ENCODE data around the gene PVRIG.
A peak's percentile ranks its signal among the peaks of the same experiment; 100 is the strongest.
"Not testable (repeated sequence)": the region's sequence is repeated elsewhere in the genome, so short reads cannot be mapped to it uniquely, and the experiment has no call there.

PVRIG gene

DNA sequence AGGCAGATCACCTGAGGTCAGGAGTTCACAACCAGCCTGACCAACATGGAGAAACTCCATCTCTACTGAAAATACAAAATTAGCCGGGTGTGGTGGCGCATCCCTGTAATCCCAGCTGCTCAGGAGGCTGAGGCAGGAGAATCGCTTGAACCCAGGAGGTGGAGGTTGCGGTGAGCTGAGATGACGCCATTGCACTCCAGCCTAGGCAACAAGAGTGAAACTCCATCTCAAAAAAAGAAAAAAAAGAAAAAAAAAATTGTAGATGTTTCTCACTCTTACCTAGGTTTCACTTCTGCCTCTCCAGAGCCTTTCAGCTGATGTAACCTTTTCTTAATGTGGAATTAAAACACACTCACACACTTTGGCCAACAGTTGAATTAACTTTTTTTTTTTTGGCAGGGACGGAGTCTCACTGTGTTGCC, 23.8 kb upstream of the PVRIG start:
- DNase-seq, result not testable (repeated sequence)

DNA sequence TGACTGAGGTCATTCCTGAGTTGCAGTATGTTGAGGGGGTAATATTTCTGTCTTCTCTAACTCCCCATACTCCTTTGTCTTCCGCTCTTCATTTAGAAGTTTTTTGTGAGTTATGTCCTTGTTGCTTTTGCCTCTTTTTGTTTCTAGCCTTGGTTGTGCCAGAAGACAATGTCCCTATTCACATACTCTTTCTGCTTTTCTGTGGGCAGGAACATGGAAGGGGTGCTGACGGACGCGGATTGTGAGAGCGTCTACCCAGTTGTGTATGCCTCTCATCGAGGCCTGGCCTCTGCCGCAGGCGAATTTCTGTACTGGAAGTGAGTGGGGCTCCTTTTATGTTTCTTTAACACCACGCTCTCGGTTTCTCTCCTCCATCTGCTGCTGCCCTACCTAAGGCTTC, 21.5 kb upstream of the PVRIG start:
- DNase-seq, result no peak

DNA sequence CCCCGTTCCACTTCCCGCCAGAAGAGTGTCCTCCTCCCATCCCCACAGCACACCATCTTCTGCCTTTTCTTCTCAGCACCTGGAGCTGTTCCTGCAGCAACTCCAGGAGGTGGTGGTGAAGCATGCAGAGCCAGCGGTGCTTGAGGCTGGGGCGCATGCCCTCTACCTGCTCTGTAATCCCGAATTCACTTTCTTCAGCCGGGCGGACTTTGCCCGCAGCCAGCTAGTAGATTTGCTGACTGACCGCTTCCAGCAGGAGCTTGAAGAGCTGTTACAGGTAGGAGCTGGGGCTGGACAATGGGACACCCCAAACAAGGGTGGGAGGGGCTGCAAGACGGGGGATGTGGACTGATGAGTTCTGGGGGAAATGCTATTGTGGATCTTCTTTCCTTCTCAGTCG, 19.1 kb upstream of the PVRIG start:
- no peak for DNase-seq

DNA sequence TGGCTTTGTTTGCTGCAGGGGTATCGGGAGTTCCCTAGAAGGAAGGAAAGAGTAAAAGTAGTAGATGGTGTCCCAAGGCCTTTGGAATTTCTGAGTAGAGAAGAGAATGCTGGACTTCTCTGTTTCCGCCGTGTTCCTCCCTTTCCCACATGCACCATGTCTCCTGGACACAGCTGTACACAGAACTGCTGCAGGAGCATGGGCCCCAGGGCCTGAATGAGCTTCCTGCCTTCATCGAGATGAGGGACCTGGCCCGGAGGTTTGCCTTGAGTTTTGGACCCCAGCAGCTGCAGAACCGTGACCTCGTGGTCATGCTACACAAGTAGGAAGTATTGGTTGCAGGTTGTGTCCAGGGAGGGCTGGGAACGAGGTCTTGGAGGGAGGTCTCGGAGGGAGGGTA, 15.3 kb upstream of the PVRIG start:
- no peak for DNase-seq

DNA sequence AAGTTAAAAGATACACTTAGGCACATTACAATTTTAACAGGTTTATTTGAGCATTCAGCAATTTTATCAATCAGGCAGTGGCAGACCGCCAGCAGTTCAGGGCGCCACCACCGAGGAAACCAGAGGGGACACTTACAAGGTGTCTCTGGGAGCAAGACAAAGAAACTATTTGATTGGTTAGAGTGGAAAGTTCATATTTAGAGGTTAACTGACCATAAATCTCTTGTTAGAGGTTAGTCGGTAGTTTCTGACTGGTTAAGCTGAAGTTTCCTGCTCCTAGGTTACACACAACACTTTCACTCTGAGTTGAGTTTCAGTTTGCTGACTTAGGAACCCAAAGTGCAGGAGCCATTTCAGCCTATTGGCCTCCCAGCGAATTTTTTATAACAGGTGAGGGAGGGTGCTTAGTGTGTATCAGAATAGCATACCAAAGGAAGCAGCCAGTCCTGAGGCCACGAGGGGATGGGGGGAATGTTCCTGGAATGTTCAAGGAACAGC, 10.8 kb upstream of the PVRIG start:
- no peak for DNase-seq

DNA sequence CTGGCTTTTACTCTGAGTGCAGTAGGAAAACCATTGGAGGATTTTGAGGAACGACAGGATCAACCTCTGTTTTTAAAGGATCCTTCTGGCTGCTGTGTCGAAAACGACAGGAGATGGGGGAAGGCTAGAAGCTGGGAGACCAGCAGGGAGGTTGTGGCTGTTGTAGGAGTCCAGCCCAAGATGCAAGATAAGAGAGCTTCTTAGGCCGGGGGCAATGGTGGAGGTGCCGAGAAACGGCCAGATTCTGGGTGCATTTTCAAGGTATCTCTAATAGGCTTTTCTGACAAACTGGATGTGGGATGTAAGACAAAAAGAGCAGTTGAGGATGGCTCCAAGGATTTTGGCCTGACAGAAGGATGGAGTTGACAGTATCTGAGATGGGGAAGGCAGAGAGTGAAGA, 10.3 kb upstream of the PVRIG start:
- no peak for DNase-seq

DNA sequence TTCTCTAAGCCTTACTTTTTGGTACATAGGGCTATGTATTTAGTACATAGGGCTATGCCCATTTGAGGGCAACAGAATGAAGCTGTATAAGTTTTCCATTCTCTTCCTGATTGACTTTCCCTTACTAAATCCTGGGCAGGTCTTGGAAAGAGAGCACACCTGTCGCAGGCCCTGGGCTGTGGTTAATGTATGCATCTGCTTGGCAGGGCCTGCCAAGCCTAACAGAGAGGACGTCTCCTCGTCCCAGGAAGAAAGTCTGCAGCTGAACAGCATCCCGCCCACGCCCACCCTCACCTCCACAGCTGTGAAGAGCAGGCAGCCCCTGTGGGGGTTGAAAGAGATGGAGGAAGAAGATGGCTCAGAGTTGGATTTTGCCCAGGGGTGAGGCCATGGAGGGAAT, 8.9 kb upstream of the PVRIG start:
- no peak for DNase-seq

DNA sequence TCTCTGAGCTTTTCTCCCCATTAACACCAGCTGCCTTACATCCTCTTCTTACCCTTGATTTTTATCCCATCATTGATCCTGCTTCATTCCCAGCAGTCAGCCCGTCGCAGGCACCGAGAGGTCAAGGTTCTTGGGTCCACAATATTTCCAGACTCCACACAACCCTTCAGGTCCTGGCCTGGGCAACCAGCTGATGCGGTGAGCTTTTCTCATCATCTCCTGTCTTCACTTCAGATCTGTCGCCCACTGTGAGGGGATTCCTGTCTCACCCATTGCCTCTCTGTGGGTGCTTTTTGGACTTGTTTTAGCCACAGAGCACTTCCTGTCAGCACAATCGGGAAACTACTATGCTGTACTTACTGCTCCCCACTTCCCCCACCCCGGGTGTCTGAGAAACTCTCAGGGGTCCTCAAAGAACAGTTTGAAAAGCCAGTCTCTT, 8.4 kb upstream of the PVRIG start:
- DNase-seq, result no peak

DNA sequence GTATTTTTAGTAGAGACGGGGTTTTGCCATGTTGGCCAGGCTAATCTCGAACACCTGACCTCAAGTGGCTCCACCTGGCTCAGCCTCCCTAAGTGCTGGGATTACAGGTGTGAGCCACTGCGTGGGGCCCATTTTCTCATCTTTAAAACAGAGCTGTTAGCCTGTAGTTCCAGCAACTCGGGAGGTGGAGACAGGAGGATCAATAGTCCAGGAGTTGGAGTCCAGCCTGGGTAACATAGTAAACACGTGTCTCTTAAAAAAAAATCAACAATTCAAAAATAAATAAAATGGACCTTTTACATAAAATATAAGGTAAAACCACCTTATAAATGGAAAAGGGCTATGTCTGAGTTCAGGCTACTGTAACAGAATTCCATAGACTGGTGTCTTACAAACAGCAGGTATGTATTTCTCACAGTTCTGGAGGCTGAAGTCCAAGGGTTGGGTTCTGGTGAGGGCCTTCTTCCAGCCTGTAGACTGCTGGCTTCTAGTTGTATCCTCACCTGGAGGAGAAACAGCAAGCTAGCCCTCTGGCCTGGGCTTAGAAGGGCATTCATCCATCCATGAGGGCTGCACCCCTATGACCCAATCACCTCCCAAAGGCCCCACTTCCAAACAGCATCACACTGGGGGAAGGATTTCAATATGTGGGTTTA, 7.0 kb upstream of the PVRIG start:
- no peak for DNase-seq

DNA sequence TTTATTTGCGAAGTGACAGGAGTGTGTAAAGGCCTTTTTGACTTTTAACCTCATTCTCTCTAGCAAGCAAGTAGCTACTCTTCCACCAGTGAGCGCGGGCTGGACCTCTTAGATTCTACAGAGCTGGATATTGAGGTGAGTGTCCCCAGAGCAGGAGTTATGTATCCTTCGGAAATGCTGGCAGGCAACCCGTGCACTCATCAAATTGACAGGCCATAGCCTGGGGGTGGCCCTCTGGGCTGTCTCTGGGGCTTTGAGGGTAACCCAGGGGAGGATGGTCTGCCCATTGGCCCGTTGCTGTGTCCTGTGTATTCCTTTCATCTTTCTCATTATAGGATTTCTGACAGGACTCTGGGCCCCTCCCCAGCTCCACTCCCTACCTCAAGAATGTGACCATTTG, 6.1 kb upstream of the PVRIG start:
- no peak for DNase-seq

DNA sequence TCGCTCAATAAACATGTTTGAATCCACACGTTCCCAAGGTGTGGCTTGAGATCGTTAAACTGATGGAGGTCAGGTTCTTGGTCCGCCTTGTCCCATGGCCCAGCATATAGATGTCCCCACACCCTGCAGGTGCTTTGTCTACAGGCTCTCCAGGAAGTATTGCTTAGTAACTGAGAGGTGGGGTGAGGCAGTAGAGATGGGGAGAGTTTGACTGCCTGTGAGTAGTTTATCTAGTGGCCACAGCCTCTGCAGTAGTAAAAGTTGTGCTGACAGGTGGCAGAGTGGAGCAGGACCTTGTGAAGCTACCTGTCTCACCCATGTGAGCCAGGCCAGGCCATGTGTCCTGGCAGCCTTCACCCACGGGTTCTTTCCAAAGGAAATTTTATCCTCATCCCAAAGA, 5.4 kb upstream of the PVRIG start:
- DNase-seq, result not testable (repeated sequence)

DNA sequence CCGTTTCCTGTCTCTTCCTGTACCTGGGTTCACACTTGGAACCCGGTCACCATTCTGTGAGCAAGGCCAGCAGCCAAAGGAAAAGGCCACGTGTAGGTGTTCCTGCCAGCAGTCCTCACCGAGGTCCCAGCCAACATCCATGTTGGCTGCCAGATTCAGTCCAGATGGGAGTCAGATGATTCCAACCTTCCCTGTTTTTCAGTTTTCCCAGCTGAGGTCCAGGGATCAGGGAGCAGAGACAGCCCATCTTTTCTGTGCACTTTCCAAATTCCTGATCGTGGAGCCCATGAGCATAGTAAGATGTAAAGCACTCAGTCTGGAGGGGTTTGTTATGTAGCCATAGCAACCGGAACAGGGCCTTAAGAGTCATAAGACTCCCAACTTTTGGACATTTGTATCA, 3.9 kb upstream of the PVRIG start:
- no peak for DNase-seq

DNA sequence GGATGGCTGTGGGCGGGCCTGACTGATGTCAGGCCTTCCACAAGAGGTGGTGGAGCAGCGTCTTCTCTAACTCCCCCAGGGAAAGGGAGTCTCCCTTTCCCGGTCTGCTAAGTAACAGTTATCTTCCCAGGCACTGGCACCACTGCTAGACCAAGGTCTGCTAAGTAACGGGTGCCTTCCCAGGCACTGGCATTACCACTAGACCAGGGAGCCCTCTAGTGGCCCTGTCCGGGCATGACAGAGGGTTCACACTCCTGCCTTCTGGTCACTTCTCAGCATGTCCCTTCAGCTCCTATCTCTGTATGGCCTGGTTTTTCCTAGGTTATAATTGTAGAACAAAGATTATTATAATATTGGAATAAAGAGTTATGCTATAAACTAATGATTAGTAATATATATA, 1.8 kb upstream of the PVRIG start:
- DNase-seq, result peak; percentile 38

DNA sequence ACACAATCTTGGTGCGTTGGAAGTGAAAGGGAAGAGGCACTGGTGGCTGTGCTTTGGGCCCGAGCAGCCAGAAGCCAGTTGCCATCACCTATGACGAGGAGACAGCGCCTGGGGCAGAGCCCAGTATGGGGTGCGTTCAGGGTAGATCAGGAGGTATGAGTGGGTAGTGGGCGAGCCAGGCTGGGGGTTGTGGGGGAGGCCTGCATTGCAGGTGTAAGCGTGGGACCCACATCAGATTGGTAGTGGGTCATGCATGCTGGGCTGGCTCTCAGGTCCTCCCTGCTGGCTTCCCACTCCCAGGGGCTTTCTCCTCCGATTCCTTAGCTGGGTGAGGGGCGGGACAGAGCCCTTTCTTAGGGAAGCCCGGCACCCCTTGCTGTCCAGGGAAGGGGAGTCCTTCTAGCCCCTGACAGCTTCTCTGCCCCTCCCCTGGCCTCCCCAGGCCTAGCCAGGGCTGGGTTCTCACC, 445 bp upstream of the PVRIG start:
- no peak for DNase-seq

DNA sequence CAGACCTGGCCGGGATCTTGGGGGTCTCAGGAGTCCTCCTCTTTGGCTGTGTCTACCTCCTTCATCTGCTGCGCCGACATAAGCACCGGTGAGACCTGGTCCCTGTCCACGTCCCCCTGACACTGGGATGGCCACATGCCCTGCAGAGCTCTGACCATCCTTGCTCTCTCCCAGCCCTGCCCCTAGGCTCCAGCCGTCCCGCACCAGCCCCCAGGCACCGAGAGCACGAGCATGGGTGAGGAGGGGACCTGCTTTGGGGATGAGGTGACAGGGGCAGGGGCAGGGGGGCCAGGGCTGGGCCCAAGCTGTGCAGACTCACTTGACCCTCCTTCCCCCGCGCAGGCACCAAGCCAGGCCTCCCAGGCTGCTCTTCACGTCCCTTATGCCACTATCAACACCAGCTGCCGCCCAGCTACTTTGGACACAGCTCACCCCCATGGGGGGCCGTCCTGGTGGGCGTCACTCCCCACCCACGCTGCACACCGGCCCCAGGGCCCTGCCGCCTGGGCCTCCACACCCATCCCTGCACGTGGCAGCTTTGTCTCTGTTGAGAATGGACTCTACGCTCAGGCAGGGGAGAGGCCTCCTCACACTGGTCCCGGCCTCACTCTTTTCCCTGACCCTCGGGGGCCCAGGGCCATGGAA, 959 bp downstream of the PVRIG start:
- no peak for DNase-seq

DNA sequence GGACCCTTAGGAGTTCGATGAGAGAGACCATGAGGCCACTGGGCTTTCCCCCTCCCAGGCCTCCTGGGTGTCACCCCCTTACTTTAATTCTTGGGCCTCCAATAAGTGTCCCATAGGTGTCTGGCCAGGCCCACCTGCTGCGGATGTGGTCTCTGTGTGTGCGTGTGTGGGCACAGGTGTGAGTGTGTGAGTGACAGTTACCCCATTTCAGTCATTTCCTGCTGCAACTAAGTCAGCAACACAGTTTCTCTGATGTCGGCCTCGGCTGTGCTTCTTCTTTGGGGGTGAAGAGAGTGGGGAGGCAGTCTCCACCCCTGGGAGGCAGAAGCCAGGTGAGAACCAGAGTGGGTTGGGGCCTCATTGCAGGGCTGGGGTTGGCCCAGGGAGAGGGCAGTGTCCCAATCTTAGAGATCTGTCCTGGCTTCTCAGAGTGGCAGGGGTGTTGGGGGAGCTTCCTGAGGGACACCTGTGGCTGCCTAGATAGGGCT, 1.5 kb downstream of the PVRIG start:
- DNase-seq, result no peak

DNA sequence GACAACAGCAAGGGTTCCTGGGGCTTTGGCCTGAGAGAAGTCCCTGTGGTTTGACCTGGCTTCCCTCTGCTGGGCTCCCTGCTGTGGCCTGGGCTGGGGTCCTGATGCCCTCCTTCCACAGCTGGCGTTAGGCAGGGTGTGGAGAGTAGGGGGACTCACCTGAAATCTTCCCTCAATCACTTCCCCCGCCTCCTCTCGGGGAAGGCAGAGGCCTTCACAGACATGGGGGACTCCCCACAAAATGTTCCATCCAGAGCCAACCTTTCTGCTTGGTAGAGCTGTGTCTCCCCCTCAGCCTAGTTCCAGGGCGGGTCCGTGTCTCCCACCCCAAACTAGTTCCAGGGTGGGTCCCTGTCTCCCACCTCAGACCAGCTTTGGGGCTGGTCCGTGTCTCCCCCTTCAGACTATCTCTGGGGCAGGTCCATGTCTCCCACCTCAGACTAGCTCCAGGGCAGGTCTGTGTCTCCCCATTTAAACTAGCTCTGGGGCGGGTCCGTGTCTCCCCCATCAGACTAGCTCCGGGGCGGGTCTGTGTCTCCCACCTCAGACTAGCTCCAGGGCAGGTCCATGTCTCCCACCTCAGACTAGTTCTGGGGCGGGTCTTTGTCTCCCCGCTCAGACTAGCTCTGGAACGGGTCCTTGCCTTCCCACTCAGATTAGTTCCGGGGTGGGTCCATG, 2.2 kb downstream of the PVRIG start:
- no peak for DNase-seq

DNA sequence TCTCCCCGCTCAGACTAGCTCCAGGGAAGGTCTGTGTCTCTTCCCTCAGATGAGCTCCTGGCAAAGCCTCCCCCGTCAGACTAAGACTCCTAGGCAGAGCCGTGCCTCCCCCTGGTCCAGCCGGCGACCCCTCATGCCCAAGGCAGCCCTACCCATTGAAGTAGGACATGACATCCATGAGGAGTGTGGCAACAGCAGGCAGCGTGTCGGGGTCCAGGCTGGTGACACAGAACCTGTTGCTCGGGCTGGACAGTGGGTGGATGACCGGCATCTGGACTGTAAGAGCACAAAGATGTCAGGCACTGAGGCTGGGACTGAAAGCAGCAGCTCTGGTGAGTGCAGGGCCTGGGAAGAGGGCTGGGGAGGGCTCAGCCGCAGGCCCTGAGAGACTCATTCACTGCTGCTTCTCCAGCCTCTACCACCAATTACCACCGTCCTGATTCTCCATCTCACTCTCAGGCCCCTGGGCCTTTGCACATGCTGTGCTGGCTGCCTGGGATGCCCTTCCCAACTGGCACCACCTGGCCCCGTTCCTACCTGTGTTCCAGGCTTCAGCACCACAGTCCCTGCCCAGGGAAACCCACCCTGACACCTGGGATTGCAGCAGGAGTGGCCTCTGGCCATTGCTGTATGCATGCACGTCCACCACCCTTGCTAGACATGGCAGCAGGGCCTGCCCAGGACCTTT, 2.8 kb downstream of the PVRIG start:
- DNase-seq, result no peak

DNA sequence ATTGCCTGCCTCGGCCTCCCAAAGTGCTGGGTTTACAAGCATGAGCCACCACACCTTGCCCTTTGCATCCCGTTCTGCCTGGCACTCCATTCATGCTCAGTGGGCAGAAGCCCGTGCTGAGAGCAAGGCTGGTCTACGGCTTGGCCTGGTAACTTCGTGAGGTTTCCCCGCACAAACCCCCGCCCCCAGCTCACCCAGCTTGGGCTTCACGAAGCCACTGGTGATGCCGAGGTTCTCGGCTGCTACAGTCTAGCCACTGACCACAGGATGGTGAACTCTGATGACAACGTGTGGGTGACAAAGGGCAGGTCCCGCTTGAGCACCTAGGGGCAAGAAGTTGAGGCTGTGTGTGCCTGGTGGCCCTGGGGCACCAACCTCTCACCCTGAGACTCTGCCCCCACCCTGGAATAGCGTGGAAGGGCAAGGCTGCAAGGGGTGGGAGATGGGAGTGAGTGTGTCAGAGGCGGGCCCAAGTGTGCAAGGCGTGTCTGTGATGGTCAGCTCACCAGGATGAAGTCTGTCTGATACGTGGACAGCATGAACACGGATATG, 3.7 kb downstream of the PVRIG start:
- DNase-seq, result not testable (repeated sequence)

DNA sequence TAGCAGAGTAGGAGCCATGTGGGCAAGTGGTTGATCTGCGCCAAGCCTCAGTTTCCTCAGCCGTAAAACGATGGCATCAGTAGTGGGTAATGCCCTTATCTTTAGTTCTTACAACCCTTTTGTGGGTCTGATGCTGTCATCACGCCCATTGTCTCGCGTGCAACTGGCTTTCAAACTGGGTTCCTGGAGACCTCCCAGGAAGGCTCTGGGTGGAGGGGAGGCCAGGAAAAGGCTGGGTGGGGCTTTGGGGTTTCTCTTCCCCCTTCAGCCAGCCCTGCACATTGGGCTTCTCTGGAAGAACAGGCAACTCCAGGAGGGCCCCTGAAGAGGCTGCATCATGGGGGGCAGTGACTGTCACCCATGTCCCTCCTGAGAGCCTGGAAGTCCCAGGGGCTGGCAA, 5.1 kb downstream of the PVRIG start:
- not testable (repeated sequence) for DNase-seq

DNA sequence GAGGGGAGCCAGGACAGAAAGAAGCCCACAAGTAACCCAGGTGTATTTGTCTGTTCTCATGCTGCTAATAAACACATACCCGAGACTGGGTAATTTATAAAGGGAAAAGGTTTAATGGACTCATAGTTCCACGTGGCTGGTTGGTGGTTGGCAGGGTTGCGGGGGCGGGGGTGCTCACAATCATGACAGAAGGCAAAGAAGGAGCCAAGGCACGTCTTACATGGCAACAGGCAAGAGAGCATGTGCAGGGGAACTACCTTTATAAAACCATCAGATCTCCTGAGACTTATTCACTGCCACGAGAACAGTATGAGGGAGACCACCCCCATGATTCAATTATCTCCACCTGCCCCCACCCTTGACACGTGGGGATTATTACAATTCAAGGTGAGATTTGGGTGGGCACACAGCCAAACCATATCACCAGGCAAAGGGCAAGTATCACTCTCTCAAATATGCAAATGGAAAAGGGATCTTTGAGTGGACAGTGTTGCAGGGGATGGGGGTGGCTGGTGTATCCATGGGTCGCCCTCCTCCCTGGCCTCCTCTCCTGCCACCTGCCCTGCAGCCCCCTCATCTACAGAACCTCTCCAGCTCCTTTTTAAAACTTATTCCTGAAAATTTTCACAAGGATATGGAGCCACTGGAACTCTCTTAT, 15.0 kb downstream of the PVRIG start:
- DNase-seq, result not testable (repeated sequence)

DNA sequence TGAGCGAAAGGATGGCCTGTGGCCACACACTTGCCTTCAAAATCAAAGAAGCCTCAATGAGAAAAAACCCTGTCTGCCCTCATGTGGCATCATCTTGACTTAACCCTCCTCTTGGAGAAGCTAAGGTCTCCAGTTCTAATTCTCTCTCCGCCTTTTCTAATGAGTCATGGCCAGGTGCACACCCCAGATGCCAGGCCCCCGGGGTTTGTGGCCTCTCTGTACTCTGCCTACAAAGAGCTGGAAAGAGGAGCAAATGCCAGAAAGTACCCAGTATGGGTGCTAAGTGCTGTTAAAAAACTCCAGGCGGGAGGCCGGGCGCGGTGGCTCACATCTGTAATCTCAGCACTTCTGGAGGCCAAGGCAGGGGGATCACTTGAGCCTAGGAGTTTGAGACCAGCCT, 20.2 kb downstream of the PVRIG start:
- DNase-seq, result not testable (repeated sequence)
